T-helper 9 cell (primary cell): ENCODE measurements around the gene SELE.

Experiments
- DNase-seq: peaks from one replicate; pipeline ENCODE4 v3.0.0-alpha.2; 2020
- total RNA-seq, 2 donors: gene quantifications; one replicate each; lab custom pipeline; 2026; lab: John Stamatoyannopoulos, UW

The SELE gene
- 0 reads per million in 2 donors for total RNA-seq

DNA sequence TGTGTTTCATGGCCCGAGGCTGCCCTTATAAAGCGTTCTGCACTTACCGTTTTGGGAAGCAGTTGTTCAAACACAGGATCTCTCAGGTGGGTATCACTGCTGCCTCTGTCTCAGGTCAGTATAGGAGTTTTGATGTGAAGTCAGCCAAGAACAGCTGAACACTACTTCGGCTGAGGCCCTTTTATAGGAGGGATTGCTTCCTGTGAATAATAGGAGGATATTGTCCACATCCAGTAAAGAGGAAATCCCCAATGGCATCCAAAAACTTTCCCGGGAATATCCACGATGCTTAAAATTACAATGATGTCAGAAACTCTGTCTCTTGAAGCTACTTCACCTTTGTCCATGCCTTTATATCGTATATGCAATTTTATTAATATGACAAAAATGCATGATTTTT lies at the start of gene SELE:
TSS of gene SELE (minus strand) at position 156 of the 400 bp plus-strand sequence. CDS start 467 bp downstream, outside the sequence.
- no peak for DNase-seq

GRCh38 chr1:169782596-169782995 lies 48.7 kb upstream of the SELE start:
- DNase-seq: no peak

DNA sequence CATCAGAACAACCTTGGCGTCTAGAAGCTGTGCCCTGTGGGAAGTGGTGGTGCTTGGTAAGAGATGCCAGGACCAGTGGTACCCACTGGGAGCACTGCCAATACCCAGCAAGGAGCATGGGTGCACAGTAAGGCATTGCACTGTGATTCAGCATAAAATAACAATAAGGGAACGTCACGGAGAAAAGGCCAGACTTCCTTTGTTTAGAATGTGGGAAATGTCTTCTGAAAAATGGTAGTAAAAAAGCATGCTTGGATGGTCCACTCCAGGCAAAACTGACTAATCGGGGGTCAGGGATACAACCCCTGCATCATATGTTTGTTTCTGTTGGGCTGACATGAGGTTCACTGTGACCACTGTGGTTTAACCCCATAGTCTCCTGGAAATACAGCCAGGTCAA lies 46.1 kb upstream of the SELE start:
- DNase-seq: no peak

GRCh38 chr1:169779150-169779549 lies 45.3 kb upstream of the SELE start:
- DNase-seq: no peak

- no peak for DNase-seq
These were observed 42.6 kb upstream of the SELE start for GRCh38 chr1:169776440-169776839.

DNA sequence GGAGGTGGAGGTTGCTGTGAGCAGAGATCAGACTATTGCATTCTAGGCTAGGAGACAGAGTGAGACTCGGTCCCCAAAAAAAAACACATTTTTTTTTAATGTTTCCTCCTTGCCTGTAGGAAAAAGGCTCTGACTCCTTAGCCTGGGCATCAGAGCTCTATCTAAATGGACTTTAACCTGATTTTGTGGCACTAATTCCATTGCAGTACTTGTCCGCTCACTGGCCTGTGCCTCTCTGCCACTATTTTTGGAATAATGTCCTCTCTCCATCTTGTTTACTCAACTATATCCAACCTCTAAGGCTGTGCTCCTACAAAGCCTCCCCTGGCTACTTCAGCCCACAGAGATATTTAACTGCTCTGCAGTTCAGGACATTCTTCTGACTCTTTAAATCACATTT lies 34.3 kb upstream of the SELE start:
- no peak for DNase-seq

GRCh38 chr1:169765580-169766331 lies 31.9 kb upstream of the SELE start:
- no peak for DNase-seq

- no peak for DNase-seq
These were observed 31.0 kb upstream of the SELE start for GRCh38 chr1:169764919-169765318.

GRCh38 chr1:169762699-169763098 lies 28.8 kb upstream of the SELE start:
- DNase-seq: no peak

DNA sequence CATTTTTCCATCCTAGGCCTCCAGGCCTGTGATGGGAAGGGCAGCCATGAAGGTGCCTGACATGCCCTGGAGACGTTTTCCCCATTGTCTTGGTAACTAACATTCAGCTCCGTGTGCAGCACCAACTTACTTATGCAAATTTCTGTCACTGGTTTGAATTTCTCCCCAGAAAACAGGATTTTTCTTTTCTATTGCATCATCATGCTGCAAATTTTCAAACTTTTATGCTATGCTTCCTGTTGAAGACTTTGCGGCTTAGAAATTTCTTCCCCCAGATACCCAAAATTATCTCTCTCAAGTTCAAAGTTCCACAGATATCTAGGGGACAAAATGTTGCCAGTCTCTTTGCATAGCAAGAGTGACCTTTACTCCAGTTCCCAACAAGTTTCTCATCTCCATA lies 25.2 kb upstream of the SELE start:
- no peak for DNase-seq

DNA sequence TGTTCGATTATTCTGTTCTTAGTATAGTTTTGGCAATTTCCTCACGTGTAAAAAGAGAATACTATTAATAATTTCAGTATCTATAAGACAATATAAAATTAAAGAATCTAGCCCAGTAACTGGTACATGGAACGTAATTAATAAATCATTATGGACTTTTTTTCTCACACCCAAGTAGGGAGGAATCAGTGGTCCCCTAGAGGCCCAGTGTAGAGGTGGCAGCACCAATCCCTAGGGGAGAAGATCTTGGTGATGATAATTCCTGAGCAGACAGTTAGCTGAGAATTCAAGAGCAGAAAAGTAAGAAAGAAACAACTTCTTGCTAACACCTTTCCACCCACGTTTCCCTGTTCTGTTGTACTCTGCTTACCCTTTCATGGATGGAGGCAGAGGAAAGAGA lies 19.7 kb upstream of the SELE start:
- DNase-seq: no peak

GRCh38 chr1:169750041-169750440 lies 16.2 kb upstream of the SELE start:
- DNase-seq: no peak

DNA sequence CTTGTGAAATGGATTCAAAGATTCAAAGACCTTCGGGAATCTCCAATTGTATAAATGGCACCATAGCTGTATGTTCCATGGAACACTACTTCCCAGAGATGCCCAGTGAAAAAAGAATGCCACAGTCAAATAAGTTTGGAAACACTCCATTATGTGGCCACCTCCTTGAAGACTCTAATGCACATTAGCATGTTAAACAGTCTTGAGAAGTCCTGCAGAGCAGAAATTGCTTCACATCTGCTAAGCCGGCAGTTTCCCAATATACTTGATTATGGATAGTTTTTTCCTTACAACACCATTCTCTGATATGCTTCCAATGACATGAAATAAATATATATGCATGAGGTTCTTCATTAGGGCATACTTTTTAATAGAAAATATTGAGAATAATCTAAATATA lies 12.7 kb upstream of the SELE start:
- DNase-seq: no peak

DNA sequence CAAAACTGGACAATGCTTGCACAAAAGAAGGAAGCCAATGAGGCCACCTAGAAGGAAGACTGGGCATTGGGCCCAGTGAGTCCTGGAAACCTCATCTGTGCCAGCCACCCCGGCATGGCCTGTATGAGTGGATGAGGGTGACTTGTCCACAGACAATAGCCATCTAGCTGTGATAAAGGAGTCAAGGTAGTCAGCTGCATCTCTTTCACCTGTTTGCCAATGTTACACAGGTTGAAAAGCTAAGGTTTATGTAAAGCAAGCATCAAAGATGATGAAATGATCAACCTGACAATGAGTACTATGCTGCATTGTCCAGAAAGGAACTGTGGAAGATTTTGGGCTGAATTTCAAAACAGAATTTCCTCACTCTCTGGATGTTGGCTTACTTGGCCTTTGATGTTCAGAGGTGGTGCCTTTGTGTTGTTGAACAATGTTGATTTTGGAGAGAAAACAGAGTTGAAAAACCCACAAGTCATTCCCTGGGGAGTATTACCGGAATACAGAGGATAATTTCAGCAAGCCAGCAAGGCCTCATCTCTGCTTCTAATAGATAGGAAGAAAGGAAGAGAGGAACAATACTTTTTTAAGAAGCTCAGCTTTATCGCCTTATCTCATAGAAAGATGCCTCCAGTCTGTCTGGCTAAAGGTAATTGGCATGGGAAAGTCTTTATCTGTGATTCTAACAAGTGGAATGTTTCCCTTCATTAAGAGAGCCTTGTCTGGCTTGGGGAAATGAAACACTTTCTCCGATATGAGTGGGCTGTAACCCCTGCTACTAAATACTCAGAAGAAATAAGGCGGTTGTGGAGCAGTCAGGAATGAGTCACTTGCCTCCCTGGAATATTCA lies 11.4 kb upstream of the SELE start:
- DNase-seq: no peak

DNA sequence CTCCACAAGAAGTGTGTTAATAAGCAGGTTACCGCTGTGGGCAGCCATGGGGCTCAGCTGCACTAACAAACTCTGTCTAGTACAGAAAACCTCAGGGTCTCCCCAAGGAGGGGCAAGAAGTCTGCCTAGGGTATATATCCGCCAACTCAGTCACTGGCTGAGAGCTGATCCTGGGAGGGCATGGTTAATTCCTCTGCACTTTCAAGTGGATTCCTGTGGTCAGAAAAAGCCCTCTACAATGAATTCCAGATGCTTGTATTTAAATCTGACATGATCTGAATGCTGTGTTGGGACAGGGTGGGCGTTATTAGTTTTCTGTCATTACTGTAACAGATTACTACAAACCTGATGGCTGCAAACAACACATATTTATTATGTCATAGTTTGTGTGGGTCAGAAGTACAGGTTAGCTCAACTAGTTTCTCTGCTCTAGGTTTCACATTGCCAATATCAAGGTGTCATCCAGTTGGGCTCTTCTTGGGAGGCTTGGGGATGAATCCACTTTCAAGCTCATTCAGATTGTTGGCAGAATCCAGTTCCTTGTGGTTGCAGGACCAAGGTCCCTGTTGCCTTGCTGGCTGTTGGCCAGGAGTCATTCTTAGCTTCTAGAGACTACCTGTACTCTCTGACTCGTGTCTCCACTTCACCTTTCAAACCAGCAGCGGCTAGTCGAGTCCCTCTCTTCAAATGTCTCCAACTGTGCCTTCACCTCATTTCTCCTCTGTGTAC lies 8.0 kb upstream of the SELE start:
- no peak for DNase-seq

GRCh38 chr1:169739980-169740379 lies 6.1 kb upstream of the SELE start:
- no peak for DNase-seq

DNA sequence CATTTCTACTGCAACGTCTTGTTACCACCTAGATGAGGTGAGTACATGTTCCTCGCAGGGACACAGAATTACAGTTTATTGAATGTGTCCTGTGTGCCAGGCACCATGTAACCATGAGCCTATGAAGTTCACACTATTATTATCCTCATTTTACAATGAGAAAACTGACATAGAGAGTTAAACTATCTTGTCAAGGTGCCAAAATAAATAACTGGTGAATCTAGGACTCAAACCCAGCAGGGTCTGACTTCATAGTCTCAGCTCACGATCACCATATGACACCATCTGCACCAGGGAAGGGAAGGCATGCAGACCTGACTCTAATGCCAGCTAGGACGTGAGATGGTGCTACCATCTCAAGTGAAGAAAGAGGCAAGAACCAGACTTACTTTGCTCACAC lies 2.4 kb downstream of the SELE start:
- no peak for DNase-seq

DNA sequence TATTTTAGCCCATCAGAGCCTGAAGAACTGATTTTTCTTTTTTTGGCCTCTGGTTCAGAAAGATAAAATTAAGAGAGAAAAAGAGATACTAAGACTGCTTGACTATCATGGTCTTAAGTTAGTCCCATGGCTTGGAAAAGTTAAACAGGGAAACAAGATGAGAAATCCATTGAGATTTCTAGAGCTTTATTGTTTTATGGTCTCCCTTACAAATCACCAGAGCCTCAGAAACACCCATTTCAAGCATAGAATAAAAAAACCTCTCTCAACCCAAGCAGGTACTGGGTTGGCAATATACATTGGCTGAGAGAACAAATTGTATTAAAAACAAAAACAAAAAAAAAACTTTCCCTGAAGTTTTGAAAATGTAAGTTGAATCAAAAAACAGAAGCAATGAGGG lies 3.9 kb downstream of the SELE start:
- DNase-seq: no peak

- no peak for DNase-seq
These were observed 6.6 kb downstream of the SELE start for GRCh38 chr1:169727307-169727706.

GRCh38 chr1:169726851-169727250 lies 7.0 kb downstream of the SELE start:
- DNase-seq: no peak

GRCh38 chr1:169725930-169726329 lies 7.9 kb downstream of the SELE start:
- DNase-seq: no peak

GRCh38 chr1:169724168-169724567 lies 9.7 kb downstream of the SELE start:
- DNase-seq: no peak

GRCh38 chr1:169723763-169724162 lies 10.1 kb downstream of the SELE start:
- no peak for DNase-seq
